GM19467 (cell line): ENCODE results near the gene COCH.
"Not testable (repeated sequence)": the region's sequence is repeated elsewhere in the genome, so short reads cannot be mapped to it uniquely, and the experiment has no call there.

Experiments used
- ATAC-seq: cut with Tn5 transposase; IDR thresholded peaks from one replicate; pipeline ENCODE4 v1.9.1; 2021; ENCODE audit warnings: mild to moderate bottlenecking, moderate library complexity; ENCODE audit not compliant: unreplicated experiment

The COCH gene

DNA sequence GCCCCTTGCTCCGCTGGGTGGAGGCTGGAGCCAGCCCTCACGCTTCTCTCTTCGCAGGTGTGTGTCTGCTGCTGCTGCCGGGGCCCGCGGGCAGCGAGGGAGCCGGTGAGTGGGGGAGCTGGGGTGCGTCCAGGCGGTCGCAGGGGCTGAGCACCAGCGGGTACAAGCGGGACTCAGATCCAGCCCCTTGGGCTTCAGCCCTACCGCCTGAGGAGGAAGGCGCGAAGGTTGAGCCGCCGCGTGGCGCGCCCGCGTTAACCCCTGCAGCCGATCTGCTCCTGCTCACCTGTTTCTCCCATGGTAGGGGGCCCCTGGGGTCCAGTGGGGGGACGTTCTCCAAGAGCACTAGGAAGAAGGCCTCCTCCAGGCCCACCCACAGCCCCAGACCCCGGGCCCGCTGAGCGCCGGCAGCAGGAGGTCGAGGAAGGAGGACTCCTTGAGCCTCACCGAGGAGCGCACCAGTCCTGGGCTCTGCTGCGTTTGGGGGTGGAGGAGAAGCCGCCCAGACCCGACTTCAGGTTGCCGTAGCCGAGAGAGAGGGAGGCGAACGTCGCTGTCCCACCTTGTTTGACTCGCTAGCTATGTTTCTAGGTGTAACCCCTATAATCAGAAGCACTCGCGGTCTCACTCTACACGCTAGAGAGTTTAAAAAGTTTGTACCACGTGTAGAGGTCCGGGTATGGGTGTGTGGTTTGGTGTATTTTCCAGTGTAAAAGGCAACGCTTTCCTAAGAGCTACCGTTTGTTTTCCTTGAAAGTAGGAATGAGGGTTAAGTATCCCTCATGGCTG lies 834 bp downstream of the COCH start:
- peak; percentile 22 for ATAC-seq

DNA sequence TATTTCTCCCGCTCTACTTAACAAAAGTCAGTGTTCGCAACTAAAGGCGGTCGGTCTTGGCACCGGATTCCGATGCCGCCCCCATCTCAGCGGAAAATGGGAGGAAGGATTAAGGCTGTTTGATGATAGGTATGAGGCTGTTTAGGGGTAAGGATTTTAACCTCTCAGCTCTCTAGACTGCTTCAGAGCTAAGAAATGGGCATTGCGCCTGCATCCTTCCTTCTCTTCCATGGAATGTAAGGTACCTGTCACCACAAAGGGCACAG lies 1.4 kb downstream of the COCH start:
- no peak for ATAC-seq

DNA sequence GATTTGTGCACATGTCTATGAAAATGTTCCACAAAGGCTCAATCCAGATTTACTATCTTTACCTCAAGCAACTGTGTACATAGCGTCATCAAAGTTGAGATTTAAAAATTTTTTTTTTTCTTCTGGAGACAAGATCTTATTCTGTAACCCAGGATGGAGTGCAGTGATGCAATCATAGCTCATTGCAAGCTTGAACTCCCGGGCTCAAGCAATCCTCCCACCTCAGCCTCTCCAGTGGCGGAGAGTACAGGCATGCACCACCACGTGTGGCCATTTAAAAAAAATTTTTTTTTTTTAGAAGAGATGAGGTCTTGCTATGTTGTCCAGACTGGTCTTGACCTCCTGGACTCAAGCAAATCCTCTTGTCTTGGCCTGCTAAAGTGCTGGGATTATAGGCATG lies 2.3 kb downstream of the COCH start:
- ATAC-seq, result no peak

DNA sequence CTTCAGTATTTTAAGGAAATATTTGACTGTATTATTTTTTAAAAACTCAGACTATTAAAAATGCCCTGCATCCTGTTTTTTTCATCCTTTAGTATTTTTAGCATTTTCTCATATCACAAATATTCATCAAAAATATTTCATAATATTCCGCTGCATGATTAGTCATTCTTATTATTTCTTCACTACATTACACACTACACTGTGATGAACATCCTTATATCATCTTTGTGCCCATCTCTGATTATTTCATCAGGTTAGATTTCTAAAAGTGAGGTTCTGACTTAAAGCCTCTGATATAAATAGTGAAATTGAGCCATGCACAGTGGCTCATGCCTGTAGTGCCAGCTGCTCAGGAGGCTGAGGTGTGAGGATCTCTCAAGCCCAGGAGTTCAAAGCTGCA lies 8.1 kb downstream of the COCH start:
- ATAC-seq, result no peak

DNA sequence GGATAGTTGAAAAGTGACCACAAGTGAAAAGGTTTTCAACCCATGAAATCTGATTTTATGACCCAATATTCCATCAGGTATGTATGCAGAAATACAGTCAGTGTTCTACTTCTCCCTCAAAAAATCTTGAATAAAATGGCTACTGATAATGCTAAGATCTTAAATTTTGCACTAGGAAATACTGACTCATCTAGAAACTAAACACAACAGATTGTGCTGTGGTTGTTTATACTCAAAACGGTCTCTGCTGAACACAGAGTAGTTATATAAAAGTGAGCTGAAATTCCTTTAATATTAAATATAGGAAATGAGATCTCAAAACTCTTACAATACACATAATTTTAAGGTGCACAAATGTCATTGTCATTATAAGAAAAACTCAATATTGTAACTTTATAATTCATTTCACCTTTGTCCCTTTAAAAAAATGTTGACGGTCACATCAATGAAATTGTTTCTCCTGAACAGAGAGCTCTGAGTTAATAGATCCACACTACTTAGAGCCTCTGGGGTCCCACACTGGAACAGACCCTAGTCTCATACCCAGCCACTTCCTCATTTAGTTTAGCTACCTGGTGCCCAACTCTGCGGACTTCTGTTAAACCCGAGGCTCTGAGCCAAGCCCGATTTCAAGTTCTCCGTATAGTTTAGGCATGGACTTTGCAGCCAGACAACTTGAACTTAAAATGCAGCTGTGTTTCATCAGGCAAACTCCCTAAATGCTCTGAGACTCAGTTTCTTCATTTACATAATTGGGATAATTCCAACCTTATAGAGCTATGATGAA lies 9.3 kb downstream of the COCH start:
- no peak for ATAC-seq

DNA sequence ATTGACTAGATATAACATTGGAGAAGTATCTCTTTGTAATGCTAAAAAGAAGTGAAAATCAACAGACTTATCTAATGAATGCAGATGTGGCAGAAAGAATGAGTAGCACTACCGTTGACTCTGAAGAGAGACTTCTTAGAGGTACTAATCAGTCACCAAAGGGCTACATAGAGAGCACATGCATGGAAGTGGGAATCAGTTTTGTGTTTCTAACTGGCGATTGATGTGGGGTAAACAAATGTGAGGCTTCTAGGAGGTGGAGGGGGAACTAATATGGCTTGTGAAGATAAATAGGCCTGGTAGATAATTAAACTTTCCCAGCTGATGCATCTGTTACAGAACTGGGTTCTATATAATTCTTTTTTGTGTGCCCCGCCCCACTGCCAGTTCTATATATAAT lies 10.5 kb downstream of the COCH start:
- no peak for ATAC-seq

DNA sequence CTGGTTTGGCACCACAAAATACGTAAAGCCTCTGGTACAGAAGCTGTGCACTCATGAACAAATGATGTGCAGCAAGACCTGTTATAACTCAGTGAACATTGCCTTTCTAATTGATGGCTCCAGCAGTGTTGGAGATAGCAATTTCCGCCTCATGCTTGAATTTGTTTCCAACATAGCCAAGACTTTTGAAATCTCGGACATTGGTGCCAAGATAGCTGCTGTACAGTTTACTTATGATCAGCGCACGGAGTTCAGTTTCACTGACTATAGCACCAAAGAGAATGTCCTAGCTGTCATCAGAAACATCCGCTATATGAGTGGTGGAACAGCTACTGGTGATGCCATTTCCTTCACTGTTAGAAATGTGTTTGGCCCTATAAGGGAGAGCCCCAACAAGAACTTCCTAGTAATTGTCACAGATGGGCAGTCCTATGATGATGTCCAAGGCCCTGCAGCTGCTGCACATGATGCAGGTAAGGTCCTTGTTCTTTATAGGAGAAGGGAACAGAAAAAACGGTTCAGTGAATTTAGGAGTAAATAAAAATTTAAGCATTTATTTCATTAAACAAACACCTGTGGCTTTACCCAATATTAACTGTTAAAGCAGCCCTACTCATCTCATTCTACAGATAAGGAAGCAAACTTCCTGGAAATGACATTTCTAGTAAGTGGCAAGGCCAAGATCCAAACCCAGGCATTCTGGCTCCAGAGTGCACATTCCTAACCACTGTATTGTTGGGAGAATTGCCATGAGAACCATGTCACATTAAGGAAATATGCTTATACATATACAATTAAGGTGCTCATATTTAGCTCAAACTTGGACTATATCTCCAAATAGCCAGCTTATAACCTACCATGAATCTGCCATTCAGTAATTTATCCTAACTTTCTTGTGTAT lies 11.7 kb downstream of the COCH start:
- ATAC-seq, result no peak

DNA sequence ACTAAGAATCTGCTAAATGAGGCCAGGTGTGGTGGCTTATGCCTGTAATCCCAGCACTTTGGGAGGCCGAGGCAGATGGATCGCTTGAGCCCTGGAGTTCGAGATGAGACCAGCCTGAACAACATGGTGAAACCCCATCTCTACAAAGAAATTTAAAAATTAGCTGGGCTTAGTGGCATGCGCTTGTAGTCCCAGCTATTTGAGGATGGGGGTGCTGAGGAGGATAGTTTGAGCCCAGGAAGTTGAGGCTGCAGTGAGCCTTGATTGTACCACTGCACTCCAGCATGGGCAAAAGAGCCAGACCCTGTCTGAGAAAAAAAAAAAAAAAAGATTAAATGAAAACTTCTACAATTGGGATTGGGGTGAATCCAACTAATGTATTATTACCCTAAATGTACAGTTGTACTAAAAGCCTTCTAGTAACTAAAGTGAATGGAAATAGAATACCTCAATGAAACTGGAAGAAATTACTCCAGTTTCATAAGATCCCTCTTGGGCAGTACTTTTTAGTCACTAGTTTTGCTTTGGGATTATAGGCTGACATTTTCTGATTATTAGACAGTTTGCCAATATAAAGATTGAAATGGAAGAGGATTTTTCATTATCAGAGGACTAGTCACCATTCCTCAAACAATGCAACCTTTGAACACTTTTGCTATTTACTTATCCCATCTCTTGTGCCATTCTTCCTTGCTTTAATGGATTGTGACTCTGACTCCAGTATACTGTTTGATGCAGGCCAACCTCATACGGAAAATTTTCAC lies 14.3 kb downstream of the COCH start:
- ATAC-seq, result no peak

DNA sequence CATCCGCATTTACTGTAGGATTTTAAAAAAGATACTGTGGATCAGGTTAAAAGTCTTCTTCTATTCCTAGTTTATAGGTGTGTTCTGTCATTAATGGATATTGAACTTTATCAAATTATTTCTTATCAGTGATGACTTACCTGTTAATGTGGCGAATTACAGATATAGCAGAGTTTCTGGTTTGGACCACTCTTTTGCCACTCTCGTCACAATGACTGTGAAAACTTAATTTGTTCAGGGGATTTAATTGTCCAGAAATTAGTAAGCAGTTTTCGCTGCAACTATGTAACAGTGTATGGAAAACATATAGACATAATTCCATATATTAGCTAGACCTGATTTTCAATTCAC lies 14.9 kb downstream of the COCH start:
- no peak for ATAC-seq

DNA sequence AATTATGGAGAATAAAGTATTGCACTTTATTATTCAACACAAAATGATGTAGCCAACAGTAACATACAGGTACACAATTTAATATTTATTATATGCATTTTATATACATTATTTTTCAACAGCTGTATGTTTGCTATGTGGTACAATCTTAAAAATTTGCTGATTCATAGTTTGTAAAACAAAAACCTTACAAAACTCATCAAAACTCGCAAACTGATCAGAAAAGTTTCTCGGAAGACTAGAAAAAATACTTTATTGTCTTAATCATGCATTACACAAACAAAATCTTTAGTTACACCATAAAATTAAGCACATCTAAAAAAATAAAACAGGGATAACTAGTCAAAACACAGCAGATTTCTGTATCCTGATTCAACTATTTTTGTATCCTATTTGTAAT lies 19.5 kb downstream of the COCH start:
- ATAC-seq, result no peak

DNA sequence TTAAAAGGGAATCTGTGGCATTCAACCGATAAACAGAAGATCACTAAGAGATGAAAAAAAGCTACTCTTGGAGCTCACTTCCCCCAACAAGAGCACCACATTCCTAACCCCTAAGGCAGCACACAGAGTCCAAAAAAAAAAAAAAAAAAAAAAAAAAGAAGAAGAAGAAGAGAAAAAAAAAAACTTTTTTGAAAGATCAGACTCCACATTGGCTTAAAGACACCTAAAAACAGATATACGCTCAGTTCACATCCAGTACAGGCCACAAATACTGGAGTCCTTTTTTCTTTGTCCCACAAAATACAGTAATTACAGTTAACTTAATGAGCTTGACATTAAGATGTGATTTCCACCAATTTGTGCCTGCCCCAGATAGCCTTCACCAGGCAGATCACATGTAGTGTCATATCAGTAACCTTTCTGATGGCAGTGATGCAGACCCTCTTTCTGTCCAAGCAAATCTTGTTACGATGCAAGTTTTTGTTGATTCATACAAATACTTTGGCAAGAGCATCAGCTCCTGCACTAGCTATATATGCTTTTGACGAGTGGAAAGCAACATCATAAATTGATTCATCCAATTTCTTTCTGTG lies 20.7 kb downstream of the COCH start:
- ATAC-seq, result no peak

DNA sequence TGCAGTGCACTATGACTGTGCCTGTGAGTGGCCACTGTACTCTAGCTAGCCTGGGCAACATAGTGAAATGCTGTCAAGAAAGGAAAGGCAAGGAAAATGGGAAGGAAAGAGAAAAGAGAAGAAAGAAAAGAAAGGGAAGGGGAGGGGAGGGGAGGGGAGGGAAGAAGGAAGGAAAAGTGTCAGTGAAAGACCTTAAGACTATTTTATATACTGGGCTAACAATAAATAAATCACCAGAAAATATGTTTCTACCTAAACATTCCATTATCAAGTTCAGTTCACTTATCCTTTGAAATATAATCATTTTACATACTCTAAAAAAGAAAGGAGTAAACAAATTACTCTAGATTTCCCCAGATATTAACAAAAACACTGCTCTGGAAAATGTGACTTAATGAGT lies 22.1 kb downstream of the COCH start:
- ATAC-seq, result no peak

DNA sequence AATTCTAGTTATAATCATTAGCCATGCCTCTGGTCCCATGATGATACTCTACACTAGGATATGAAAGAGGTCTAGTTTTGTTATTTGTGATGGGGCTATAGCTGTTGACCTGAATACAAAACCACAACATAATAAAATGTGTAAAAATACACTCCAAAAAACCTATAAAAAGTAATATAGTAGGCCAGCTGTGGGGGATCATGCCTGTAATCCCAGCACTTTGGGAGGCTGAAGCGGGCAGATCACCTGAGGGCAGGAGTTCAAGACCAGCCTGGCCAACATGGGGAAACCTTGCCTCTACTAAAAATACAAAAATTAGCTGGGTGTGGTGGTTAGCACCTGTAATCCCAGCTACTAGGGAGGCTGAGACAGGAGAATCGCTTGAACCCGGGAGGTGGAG lies 22.8 kb downstream of the COCH start:
- not testable (repeated sequence) for ATAC-seq

DNA sequence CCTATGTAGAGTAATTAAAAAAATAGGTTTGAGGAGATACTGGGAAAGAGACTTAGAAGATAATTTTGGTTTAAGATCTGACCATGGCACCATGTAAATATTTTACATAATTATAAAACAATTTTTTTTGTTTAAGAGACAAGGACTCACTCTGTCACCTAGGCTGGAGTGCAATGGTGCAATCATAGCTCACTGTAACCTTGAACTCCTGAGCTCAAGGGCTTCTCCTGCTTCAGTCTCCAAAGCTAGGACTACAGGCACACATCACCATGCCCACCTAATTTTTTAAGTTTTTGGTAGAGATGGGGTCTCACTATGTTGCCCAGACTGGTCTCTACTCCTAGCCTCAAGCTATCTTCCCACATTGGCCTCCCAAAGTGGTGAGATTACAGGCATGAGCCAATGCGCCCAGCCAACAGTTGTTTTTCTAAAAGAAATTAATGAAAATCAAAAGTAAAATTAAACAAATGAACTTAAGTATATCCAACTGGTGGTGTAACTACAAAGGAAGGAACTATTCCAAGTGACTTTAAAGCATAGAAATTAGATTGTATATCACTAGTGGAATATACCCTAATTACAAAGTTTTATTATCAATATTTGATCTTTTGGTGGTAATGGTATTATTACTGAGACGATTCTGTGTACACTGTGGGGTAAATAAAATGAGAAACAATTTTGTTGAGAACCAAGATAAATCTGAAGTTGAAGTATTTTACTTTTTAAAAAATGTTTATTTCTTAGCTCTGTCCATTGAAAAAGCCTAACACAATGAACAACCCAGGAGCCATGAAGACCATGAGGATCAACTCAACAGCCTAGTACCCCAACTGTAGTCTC lies 29.1 kb downstream of the COCH start:
- ATAC-seq, result no peak

DNA sequence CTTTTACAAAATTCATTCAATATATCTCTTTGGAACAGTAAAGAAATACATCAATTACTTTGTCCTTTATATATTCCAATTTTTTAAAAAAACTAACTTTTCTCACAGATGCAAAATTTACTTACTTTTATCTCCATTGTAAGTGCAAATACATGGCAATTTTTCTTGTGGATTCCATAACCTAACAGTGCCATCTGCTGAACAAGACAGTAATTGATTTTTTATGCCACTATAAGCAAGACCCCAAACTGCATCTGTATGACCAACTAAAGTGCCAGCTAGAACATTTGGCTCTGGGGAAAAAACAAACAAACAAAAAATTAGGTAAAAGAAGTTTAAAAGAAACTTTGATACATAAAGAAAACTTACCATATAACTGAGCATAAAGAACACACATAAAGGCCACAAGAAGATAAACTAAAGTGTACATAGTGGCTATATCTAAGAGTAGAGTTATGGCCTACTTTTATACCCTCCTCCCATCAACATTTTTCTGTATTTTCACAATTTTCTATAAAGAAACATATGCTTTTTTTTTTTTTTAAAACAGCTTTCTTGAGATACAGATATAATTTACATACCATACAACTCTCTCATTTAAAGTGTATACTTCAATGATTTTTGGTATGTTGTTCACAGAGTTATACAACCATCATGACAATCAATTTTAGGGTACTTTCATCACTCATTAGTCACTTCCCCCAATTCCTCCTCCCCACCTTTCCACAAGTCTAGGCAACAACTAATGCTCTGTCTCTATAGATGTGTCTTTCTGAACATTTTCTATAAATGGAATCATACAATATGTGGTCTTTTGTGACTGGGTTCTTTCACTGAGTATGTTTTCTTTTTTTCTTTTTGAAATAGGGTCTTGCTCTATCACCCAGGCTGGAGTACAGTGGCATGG lies 32.6 kb downstream of the COCH start:
- ATAC-seq, result no peak

DNA sequence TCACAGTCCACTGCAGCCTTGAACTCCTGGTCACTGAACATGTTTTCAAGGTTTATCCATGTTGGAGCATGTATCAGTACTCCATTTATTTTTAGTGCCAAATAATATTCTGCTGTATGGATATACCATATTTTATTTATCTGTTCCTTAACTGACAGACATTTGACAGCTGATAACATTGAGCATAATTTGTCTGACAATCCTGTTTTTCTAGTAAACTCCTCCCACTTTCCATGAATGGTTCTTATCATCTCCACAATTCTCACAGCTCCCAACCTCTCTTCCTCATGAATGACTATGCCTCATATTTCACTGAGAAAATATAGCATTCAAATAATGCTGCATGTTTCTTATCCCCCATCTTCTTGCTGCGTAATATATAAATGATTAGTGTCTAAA lies 33.3 kb downstream of the COCH start:
- ATAC-seq, result no peak

DNA sequence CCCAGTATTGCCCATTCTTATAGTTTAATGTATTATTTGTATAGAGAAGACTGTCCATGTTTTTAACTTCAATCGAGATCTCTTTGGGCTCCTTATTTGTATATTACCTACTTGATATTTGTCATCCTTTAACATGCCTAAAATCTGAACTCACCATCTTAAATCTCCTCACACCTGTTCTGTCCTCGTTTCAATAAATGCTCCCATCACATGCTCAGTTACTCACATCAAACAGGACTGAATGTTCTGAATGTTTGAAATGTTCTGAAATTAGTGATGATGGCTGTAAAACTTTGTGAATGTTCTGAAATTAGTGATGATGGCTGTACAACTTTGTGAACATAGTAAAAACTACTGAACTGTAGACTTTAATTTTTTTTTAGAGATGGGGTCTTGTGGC lies 34.5 kb downstream of the COCH start:
- ATAC-seq, result no peak

DNA sequence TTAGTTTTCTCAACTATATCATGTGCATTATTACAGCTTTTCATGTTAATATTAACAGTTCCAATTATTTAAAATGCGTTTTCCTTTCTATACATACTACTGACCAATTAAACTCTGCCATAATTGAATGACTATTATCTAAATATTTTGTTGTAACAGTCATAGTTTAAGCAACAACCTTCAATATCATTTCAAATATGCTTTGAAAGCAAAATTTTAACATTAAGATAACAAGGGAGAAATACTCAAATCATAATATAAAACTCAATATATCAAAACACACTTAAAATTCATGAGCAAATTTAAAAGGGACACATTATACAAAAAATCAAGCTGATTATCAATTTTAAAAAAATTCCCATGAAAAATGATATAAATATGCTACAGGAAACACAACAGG lies 40.5 kb downstream of the COCH start:
- ATAC-seq, result no peak

DNA sequence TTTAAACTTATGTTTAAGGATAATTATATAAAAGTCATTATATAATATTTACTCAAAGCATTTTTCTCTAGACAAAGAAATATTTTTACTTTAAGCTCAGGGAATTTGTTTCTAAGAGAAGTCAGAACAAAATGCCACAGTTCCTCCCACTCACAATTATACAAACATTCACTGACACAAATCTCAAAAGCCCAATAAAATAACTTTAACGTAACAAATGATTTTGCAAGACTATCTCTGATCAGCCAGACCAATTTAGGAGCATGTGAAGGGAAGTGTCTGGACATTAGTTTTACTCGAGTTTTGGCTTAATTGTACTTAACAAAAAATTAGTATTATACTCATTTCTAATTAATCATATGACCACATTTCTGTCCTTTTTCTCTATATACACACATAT lies 41.2 kb downstream of the COCH start:
- ATAC-seq, result no peak
